KMS-11 (cell line): ENCODE data around the gene ATF7IP.

Experiments used
- H2AFZ ChIP-seq: fragments of 200-600 bp; sonication (generic); 2 replicates; pipeline ENCODE4 v1.6.1; 2016; ENCODE audit warnings: antibody characterized with exemption, mixed run types, low read depth
- H3K27ac ChIP-seq: fragments of 200-600 bp; sonication (generic); 2 replicates; pipeline ENCODE4 v1.6.1; 2016; ENCODE audit warnings: mild to moderate bottlenecking, mixed run types
- H3K27me3 ChIP-seq: fragments of 200-600 bp; sonication (generic); 2 replicates; pipeline ENCODE4 v1.6.1; 2017; ENCODE audit warnings: mild to moderate bottlenecking, low read depth, mixed run types, moderate library complexity; ENCODE audit not compliant: insufficient read depth
- H3K36me3 ChIP-seq: fragments of 200-600 bp; sonication (generic); 2 replicates; pipeline ENCODE4 v1.6.1; 2017; ENCODE audit warnings: mild to moderate bottlenecking, mixed run types; ENCODE audit not compliant: insufficient read depth
- H3K4me1 ChIP-seq: fragments of 200-600 bp; sonication (generic); 2 replicates; pipeline ENCODE4 v1.6.1; 2016; ENCODE audit warnings: mild to moderate bottlenecking, low read depth, mixed run types; ENCODE audit not compliant: poor library complexity, severe bottlenecking
- H3K4me2 ChIP-seq: fragments of 200-600 bp; sonication (generic); 2 replicates; pipeline ENCODE4 v1.7.0; 2016; ENCODE audit warnings: mild to moderate bottlenecking, mixed run types
- H3K4me3 ChIP-seq: fragments of 200-600 bp; sonication (generic); IDR thresholded peaks from 2 replicates; pipeline ENCODE4 v1.6.1; 2017; ENCODE audit warnings: low read depth, low read length, mixed read lengths; ENCODE audit not compliant: insufficient read depth
- H3K79me2 ChIP-seq: fragments of 200-600 bp; sonication (generic); 2 replicates; pipeline ENCODE4 v1.6.1; 2016; ENCODE audit warnings: low read depth, mixed run types; ENCODE audit not compliant: insufficient read depth
- H3K9ac ChIP-seq: fragments of 200-600 bp; sonication (generic); 2 replicates; pipeline ENCODE4 v1.6.1; 2016; ENCODE audit warnings: mild to moderate bottlenecking, mixed run types
- H4K20me1 ChIP-seq: fragments of 200-600 bp; sonication (generic); 2 replicates; pipeline ENCODE4 v1.6.1; 2016; ENCODE audit warnings: mild to moderate bottlenecking, mixed run types; ENCODE audit not compliant: insufficient read depth
- TF ChIP-seq, protein P1 (sequence below): fragments of 200-600 bp; sonication (generic); conservative IDR thresholded peaks from 2 replicates; pipeline ENCODE4 v1.6.1; 2017; ENCODE audit warnings: low read depth, mild to moderate bottlenecking, antibody characterized with exemption, low read length, moderate library complexity, mixed read lengths

ATF7IP gene

GRCh38 chr12:14450479-14450878 is 85.0 kb downstream of the ATF7IP start:
- Histone ChIP-seq H3K4me2 (no peak overlapping the region), H3K27me3 (no peaks in the 10 kb centered on the region), H4K20me1 (no peaks in the 10 kb centered on the region), H3K4me3 (no peak overlapping the region), H3K4me1 (peaks cover 6% of the 10 kb centered on the region), H3K9ac (no peak overlapping the region), H2AFZ (no peak overlapping the region), H3K27ac (no peak overlapping the region), H3K79me2 (0 out of 2 replicates have a peak, but pooled peaks cover 18% of the 10 kb centered on the region), H3K36me3 (no peaks in the 10 kb centered on the region)
- TF ChIP-seq, protein P1, sequence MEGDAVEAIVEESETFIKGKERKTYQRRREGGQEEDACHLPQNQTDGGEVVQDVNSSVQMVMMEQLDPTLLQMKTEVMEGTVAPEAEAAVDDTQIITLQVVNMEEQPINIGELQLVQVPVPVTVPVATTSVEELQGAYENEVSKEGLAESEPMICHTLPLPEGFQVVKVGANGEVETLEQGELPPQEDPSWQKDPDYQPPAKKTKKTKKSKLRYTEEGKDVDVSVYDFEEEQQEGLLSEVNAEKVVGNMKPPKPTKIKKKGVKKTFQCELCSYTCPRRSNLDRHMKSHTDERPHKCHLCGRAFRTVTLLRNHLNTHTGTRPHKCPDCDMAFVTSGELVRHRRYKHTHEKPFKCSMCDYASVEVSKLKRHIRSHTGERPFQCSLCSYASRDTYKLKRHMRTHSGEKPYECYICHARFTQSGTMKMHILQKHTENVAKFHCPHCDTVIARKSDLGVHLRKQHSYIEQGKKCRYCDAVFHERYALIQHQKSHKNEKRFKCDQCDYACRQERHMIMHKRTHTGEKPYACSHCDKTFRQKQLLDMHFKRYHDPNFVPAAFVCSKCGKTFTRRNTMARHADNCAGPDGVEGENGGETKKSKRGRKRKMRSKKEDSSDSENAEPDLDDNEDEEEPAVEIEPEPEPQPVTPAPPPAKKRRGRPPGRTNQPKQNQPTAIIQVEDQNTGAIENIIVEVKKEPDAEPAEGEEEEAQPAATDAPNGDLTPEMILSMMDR, result no peak

DNA sequence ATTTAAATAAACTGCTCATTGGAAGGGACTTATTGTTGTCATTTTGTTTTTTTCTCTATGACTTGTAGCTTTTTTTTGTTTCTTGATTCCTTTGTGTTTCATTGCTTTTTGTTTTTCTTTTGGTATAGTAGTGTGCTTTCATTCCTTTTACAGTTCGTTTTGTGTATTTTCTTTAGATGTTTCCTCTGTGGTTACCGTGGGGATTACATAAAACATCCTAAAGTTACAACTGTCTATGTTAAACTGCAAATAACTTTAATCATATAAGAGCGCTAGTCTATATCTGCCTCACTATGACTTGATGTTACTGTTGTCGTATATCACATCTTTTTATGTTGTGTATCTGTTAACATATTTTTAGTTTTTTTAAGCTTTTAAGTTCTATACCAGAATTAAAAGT is 86.9 kb downstream of the ATF7IP start:
- Histone ChIP-seq H3K4me2 (no peak overlapping the region), H3K27me3 (no peaks in the 10 kb centered on the region), H3K9ac (no peak overlapping the region), H3K36me3 (no peaks in the 10 kb centered on the region), H3K27ac (no peak overlapping the region), H3K4me3 (no peak overlapping the region), H4K20me1 (no peaks in the 10 kb centered on the region), H2AFZ (no peak overlapping the region), H3K4me1 (peaks cover 6% of the 10 kb centered on the region), H3K79me2 (0 out of 2 replicates have a peak, but pooled peaks cover 18% of the 10 kb centered on the region)
- TF ChIP-seq, protein P1, result no peak

DNA sequence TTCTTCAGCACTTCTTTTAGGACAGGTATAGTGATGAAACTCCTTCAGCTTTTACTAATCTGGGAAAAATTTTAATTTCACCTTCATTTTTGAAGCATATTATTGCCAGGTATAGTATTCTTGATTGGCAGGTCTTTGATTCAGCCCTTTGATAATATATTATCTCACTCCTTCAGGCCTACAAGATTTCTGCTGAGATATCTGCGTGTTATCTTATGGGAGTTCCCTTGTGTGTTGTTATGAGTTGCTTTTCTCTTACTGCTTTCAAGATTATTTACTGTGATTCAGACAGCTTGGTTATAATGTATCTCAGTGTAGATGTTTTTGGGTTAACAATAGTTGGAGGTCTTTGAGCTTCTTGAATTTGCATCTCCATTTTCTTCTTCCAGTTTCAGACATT is 87.4 kb downstream of the ATF7IP start:
- H3K4me3 ChIP-seq, result no peak overlapping the region
- 0 out of 2 replicates have a peak, but pooled peaks cover 18% of the 10 kb centered on the region for H3K79me2 ChIP-seq
- no peak overlapping the region for H2AFZ ChIP-seq
- TF ChIP-seq, protein P1, result no peak
- H3K36me3 ChIP-seq, result no peaks in the 10 kb centered on the region
- H3K27ac ChIP-seq, result no peak overlapping the region
- no peaks in the 10 kb centered on the region for H4K20me1 ChIP-seq
- H3K27me3 ChIP-seq, result no peaks in the 10 kb centered on the region
- peaks cover 6% of the 10 kb centered on the region for H3K4me1 ChIP-seq
- H3K9ac ChIP-seq, result no peak overlapping the region
- H3K4me2 ChIP-seq, result no peak overlapping the region

DNA sequence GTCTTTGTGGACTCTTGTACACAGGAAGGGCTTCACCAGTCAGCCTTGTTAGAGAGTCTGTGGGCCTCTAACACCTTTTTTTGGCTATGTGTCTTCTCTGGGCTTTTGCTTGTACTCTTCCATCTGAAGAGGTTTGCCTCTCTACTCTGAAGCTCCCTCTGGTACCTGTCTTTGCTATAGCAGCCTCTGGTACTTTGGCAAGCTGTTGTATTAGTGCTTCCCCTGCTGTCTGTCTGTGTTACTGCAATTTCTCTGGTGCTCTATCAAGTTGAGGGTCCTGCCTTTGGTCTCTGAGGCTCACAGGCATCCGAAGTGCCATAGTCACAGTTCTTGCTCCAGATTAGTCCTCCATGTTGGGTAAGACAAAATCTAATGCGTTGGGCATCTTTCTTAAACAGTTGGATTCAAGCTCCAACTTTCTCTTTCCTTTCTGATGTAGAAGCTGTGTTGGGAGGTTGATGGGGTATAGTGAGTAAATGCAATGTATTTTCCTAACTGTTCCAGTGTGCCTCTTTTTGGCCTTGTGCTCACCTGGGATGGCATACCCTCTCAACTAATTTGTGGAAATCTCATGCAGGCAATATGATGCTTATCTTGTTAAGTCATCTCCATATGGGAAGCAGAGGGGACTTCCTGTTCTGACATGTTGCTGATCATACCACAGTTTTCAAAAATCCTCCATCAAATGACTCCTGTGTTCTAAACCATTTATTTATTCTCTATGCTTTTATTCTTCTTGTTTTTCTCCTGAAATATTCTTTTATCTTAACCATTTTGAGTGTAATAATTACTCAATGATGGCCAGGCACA is 88.8 kb downstream of the ATF7IP start:
- Histone ChIP-seq H3K9ac (no peak overlapping the region), H3K4me1 (peaks cover 6% of the 10 kb centered on the region), H3K27me3 (no peaks in the 10 kb centered on the region), H3K27ac (no peak overlapping the region), H3K79me2 (0 out of 2 replicates have a peak, but pooled peaks cover 18% of the 10 kb centered on the region), H2AFZ (no peak overlapping the region), H3K4me2 (no peak overlapping the region), H3K36me3 (0 out of 2 replicates have a peak, but pooled peaks cover 3% of the 10 kb centered on the region), H3K4me3 (no peak overlapping the region), H4K20me1 (no peaks in the 10 kb centered on the region)
- TF ChIP-seq, protein P1, result peak; percentile 77
